ENCODE measurements around the gene KCNAB1. TPM values are rescaled to one million over a fixed set of nuclear protein-coding genes. Genes with fewer than 3 reads are reported as not detected.

KCNAB1 gene
- total and polyA plus RNA-seq, 2 donors (not counting 1 experiment from before 2014, with no cell fraction given) = not detected

- Histone ChIP-seq H3K27me3 (replicated peaks in 1 of 4; ENCODE audit: control extremely low read depth in 1 of 4, control insufficient read depth in 3 of 4, insufficient read depth in 4 of 4, low read length in 3 of 4) (peaks cover 0 to 4% (median 0%) of the 10 kb centered on the region in 4 experiments), H3K36me3 (replicated peaks in 1 of 2; ENCODE audit: control extremely low read depth in 1 of 2, control insufficient read depth in 1 of 2, extremely low read depth in 1 of 2, insufficient read depth in 2 of 2, low read length in 1 of 2) (no peaks in the 10 kb centered on the region), H4K20me1 (ENCODE audit: control insufficient read depth, insufficient read depth, low read length, poor library complexity, severe bottlenecking) (no peaks in the 10 kb centered on the region), H2AFZ (ENCODE audit: insufficient read depth, low read depth, low read length, poor library complexity, severe bottlenecking) (no peak overlapping the region), H3K9me3 (ENCODE audit: control extremely low read depth in 1 of 3, control insufficient read depth in 2 of 3, insufficient read depth in 1 of 3, low read length in 2 of 3) (no peaks in the 10 kb centered on the region), H3K4me2 (replicated peaks; ENCODE audit: low read depth, low read length, poor library complexity, severe bottlenecking) (no peak overlapping the region), H3K4me3 (ENCODE audit: control extremely low read depth in 1 of 5, extremely low read depth in 1 of 5, insufficient read depth in 1 of 5, low read depth in 2 of 5, low read length in 4 of 5) (no peak overlapping the region), H3K79me2 (ENCODE audit: control insufficient read depth, insufficient read depth, low read length) (no peaks in the 10 kb centered on the region), H3K4me1 (ENCODE audit: control insufficient read depth in 2 of 2, insufficient read depth in 2 of 2, low read length in 2 of 2) (no peaks in the 10 kb centered on the region), H3K9ac (ENCODE audit: low read length) (no peak overlapping the region), H3K27ac (ENCODE audit: low read length in 2 of 2) (no peak overlapping the region)
- Mint-ChIP-seq H3K4me3 (no peak overlapping the region), H3K27me3 (peaks cover 27% of the 10 kb centered on the region), H3K4me1 (no peaks in the 10 kb centered on the region), H3K9me3 (ENCODE audit: insufficient read depth) (no peaks in the 10 kb centered on the region), H3K27ac (no peak overlapping the region)
- DNase-seq = no peak
- TF ChIP-seq EZH2 (IDR thresholded peaks at IDR 0.05; ENCODE audit: borderline replicate concordance, insufficient read depth, low read depth, low read length, poor library complexity, severe bottlenecking) (no peak), CTCF (IDR thresholded peaks at IDR 0.05) (no peak)
- intact Hi-C loops (cut with micrococcal nuclease) = no loop called here
- ChIA-PET POLR2A (no interaction called here), CTCF (no interaction called here)
- ATAC-seq (ENCODE audit: low read depth) = no peak
- WGBS (ENCODE audit: insufficient coverage) = 88% methylated on average over 4 of the region's 11 CpGs
These were observed 287.3 kb downstream of the KCNAB1 start for GRCh38 chr3:156407617-156408225.

- peaks cover 31% of the 10 kb centered on the region for H3K27me3 Mint-ChIP-seq
- DNase-seq (no peak), ATAC-seq (ENCODE audit: low read depth) (no peak)
- H3K4me3 Mint-ChIP-seq = no peak overlapping the region
- H3K9ac ChIP-seq (ENCODE audit: low read length) = no peak overlapping the region
- no peaks in the 10 kb centered on the region for H3K4me1 Mint-ChIP-seq
- ChIA-PET POLR2A (no interaction called here), CTCF (no interaction called here)
- 100% methylated on average over 1 of the region's 3 CpGs for WGBS (ENCODE audit: insufficient coverage)
- H3K4me1 ChIP-seq (ENCODE audit: control insufficient read depth in 2 of 2, insufficient read depth in 2 of 2, low read length in 2 of 2) = no peaks in the 10 kb centered on the region
- intact Hi-C loops (cut with micrococcal nuclease) = no loop called here
- H3K79me2 ChIP-seq (ENCODE audit: control insufficient read depth, insufficient read depth, low read length) = no peaks in the 10 kb centered on the region
- no peak overlapping the region for H3K27ac ChIP-seq (ENCODE audit: low read length in 2 of 2)
- peaks cover 0 to 4% (median 0%) of the 10 kb centered on the region in 4 experiments for H3K27me3 ChIP-seq (replicated peaks in 1 of 4; ENCODE audit: control extremely low read depth in 1 of 4, control insufficient read depth in 3 of 4, insufficient read depth in 4 of 4, low read length in 3 of 4)
- H3K9me3 ChIP-seq (ENCODE audit: control extremely low read depth in 1 of 3, control insufficient read depth in 2 of 3, insufficient read depth in 1 of 3, low read length in 2 of 3) = no peaks in the 10 kb centered on the region
- TF ChIP-seq EZH2 (IDR thresholded peaks at IDR 0.05; ENCODE audit: borderline replicate concordance, insufficient read depth, low read depth, low read length, poor library complexity, severe bottlenecking) = no peak
- TF ChIP-seq CTCF (IDR thresholded peaks at IDR 0.05) = no peak
- no peaks in the 10 kb centered on the region for H3K36me3 ChIP-seq (replicated peaks in 1 of 2; ENCODE audit: control extremely low read depth in 1 of 2, control insufficient read depth in 1 of 2, extremely low read depth in 1 of 2, insufficient read depth in 2 of 2, low read length in 1 of 2)
- H4K20me1 ChIP-seq (ENCODE audit: control insufficient read depth, insufficient read depth, low read length, poor library complexity, severe bottlenecking) = no peaks in the 10 kb centered on the region
- H3K9me3 Mint-ChIP-seq (ENCODE audit: insufficient read depth) = no peaks in the 10 kb centered on the region
- no peak overlapping the region for H3K4me3 ChIP-seq (ENCODE audit: control extremely low read depth in 1 of 5, extremely low read depth in 1 of 5, insufficient read depth in 1 of 5, low read depth in 2 of 5, low read length in 4 of 5)
- no peak overlapping the region for H3K4me2 ChIP-seq (replicated peaks; ENCODE audit: low read depth, low read length, poor library complexity, severe bottlenecking)
- H3K27ac Mint-ChIP-seq = no peak overlapping the region
- H2AFZ ChIP-seq (ENCODE audit: insufficient read depth, low read depth, low read length, poor library complexity, severe bottlenecking) = no peak overlapping the region
These were observed 289.3 kb downstream of the KCNAB1 start for GRCh38 chr3:156409694-156410093.

All from B cell (primary cell).